Measurements from ENCODE around the gene PRDM16. TPM values are rescaled to one million over a fixed set of nuclear protein-coding genes. Genes with fewer than 3 reads are reported as not detected.

The PRDM16 gene
- total and polyA plus RNA-seq, 2 of the 13 experiments (the other 11 are each of a cell fraction or from before 2014, with no cell fraction given), result 0.15 to 0.81 TPM

- POLR2A ChIA-PET, result interaction anchor here (1.3 to 3.6 kb wide), 4 partner anchors 8 to 27 kb away, joined by 4 to 20 read pairs (median 12); no protein-coding TSS in a partner anchor
- no peaks in the 10 kb centered on the region for H3K79me2 ChIP-seq (ENCODE audit: insufficient read depth, low read length)
- peaks cover 40% of the 10 kb centered on the region for H3K4me1 ChIP-seq (ENCODE audit: insufficient read depth, low read length)
- H3K27ac ChIP-seq (ENCODE audit: extremely low read length, insufficient read depth, low read length), result peak overlapping the region; percentile 58
- peaks cover 8 to 14% of the 10 kb centered on the region in 2 experiments; a peak in 3 of 5 replicates for H3K36me3 ChIP-seq (replicated peaks in 1 of 2; ENCODE audit: control insufficient read depth in 1 of 2, insufficient read depth in 2 of 2, low read length in 2 of 2)
- 85% methylated on average over 15 of the region's 30 CpGs for WGBS (ENCODE audit: low lambda C conversion rate)
- no peak overlapping the region; the same call in 1 of the 2 replicates for H3K4me2 ChIP-seq (ENCODE audit: low read depth, low read length)
- no peaks in the 10 kb centered on the region for H4K20me1 ChIP-seq (ENCODE audit: insufficient read depth, low read length)
- H2AFZ ChIP-seq (ENCODE audit: low read length), result no peak overlapping the region
- ATAC-seq (peak; percentile 28), FAIRE-seq (no peak), DNase-seq (ENCODE audit: low spot score) (no peak)
- no TSS peak for BruUV-seq (replicated peaks)
- CTCF ChIA-PET (ENCODE audit: low intra/inter-chr PET ratio, low total read pairs), result interaction anchor here (1.1 kb wide), 1 partner anchor 26 kb away, joined by 3 read pairs; no protein-coding TSS in a partner anchor
- no peaks in the 10 kb centered on the region for H3K27me3 ChIP-seq (ENCODE audit: control insufficient read depth in 1 of 2, insufficient read depth in 2 of 2, low read length in 2 of 2)
- H3K9ac ChIP-seq (ENCODE audit: insufficient read depth, low read depth, low read length), result 0 out of 2 replicates have a peak overlapping the region, but pooled peaks have one; percentile 18
- intact Hi-C loops (cut with micrococcal nuclease; ENCODE audit: unreplicated experiment) (no loop called here), in situ Hi-C loops (cut with HindIII; ENCODE audit: extremely low pct_ligation_motif_present, low pct_unique_long_range_greater_than_20kb) (loop anchor here (5.0 kb wide), 2 partner anchors 37 to 143 kb away; no protein-coding TSS in a partner anchor)
- H3K4me3 ChIP-seq (replicated peaks in 1 of 3; ENCODE audit: insufficient read depth in 1 of 3, low read depth in 2 of 3, low read length in 3 of 3), result no peak overlapping the region
- no peaks in the 10 kb centered on the region for H3K9me3 ChIP-seq (ENCODE audit: low read length)
- 0 out of 2 replicates have a peak, but pooled peaks have one; percentile 43 for TF ChIP-seq RNF2 (conservative IDR thresholded peaks at IDR 0.05; ENCODE audit: low read depth)
- TF ChIP-seq NRL (CRISPR knock-in tag; IDR thresholded peaks at IDR 0.05; ENCODE audit: borderline replicate concordance), result 0 out of 2 replicates have a peak, but pooled peaks have one; percentile 40
- TF ChIP-seq XBP1 (CRISPR knock-in tag; IDR thresholded peaks at IDR 0.05), result no peak
- no peak for TF ChIP-seq IKZF1 (IDR thresholded peaks at IDR 0.05)
- peak; percentile 34; the same call in 1 of the 2 replicates for TF ChIP-seq ZBTB38 (CRISPR knock-in tag; IDR thresholded peaks at IDR 0.05)
- 0 out of 2 replicates have a peak, but pooled peaks have one; percentile 22 for TF ChIP-seq ZNF274 (CRISPR knock-in tag; IDR thresholded peaks at IDR 0.05)
- TF ChIP-seq CCAR2 (optimal IDR thresholded peaks at IDR 0.05; ENCODE audit: low read depth, low read length), result no peak
- TF ChIP-seq RFX3 (CRISPR knock-in tag; IDR thresholded peaks at IDR 0.05), result no peak
- no peak for TF ChIP-seq GATAD2A (CRISPR knock-in tag; IDR thresholded peaks at IDR 0.05)
- TF ChIP-seq ZNF230 (CRISPR knock-in tag; IDR thresholded peaks at IDR 0.05), result no peak
- TF ChIP-seq ZNF687 (CRISPR knock-in tag; IDR thresholded peaks at IDR 0.05), result peak; percentile 90; the same call in 1 of the 2 replicates
- TF ChIP-seq TFDP2 (CRISPR knock-in tag; IDR thresholded peaks at IDR 0.05), result 0 out of 2 replicates have a peak, but pooled peaks have one; percentile 35
- TF ChIP-seq ZNF280D (CRISPR knock-in tag; IDR thresholded peaks at IDR 0.05), result no peak
- TF ChIP-seq AGO2 (optimal IDR thresholded peaks at IDR 0.05; ENCODE audit: low read depth, low read length), result peak; percentile 85
- 0 out of 2 replicates have a peak, but pooled peaks have one; percentile 11 for TF ChIP-seq ZNF737 (CRISPR knock-in tag; IDR thresholded peaks at IDR 0.05; ENCODE audit: borderline replicate concordance)
Observed at GRCh38 chr1:3479511-3480368, 410.7 kb downstream of the PRDM16 start.
